ENCODE results near the gene FTO. TPM values are rescaled to one million over a fixed set of nuclear protein-coding genes. Genes with fewer than 3 reads are reported as not detected.

The FTO gene
- total RNA-seq, 1 experiment from 2014 or later = 57.4 TPM

DNA sequence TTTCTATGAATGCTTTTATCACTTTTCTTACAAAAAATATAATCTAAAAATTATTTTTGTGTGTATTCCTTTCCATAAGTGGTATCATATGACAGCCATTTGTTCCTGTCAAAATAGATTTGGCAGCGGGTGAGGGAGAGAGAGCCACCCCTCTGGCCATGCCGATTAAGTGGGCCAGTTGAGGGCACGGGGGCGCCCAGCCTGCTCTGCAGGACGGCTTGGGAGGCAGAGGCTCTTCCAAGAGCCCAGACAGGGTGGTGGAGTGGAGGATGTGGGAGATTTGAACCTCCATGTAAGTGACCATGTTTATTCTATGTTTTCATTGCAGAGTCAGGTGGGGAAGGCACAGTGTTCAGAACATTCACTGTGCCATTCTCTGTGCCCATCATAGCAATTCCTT is 493.8 kb downstream of the FTO start (continued):
- TF ChIP-seq, protein P1, sequence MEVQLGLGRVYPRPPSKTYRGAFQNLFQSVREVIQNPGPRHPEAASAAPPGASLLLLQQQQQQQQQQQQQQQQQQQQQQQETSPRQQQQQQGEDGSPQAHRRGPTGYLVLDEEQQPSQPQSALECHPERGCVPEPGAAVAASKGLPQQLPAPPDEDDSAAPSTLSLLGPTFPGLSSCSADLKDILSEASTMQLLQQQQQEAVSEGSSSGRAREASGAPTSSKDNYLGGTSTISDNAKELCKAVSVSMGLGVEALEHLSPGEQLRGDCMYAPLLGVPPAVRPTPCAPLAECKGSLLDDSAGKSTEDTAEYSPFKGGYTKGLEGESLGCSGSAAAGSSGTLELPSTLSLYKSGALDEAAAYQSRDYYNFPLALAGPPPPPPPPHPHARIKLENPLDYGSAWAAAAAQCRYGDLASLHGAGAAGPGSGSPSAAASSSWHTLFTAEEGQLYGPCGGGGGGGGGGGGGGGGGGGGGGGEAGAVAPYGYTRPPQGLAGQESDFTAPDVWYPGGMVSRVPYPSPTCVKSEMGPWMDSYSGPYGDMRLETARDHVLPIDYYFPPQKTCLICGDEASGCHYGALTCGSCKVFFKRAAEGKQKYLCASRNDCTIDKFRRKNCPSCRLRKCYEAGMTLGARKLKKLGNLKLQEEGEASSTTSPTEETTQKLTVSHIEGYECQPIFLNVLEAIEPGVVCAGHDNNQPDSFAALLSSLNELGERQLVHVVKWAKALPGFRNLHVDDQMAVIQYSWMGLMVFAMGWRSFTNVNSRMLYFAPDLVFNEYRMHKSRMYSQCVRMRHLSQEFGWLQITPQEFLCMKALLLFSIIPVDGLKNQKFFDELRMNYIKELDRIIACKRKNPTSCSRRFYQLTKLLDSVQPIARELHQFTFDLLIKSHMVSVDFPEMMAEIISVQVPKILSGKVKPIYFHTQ (CRISPR knock-in tag; IDR thresholded peaks at IDR 0.05) = no peak
- TF ChIP-seq KAT7 (CRISPR knock-in tag; IDR thresholded peaks at IDR 0.05; ENCODE audit: borderline replicate concordance) (no peak), IRF2 (CRISPR knock-in tag; IDR thresholded peaks at IDR 0.05; ENCODE audit: borderline replicate concordance, low read depth) (no peak), GABPB1 (CRISPR knock-in tag; IDR thresholded peaks at IDR 0.05) (no peak)
- TF ChIP-seq, protein P2, sequence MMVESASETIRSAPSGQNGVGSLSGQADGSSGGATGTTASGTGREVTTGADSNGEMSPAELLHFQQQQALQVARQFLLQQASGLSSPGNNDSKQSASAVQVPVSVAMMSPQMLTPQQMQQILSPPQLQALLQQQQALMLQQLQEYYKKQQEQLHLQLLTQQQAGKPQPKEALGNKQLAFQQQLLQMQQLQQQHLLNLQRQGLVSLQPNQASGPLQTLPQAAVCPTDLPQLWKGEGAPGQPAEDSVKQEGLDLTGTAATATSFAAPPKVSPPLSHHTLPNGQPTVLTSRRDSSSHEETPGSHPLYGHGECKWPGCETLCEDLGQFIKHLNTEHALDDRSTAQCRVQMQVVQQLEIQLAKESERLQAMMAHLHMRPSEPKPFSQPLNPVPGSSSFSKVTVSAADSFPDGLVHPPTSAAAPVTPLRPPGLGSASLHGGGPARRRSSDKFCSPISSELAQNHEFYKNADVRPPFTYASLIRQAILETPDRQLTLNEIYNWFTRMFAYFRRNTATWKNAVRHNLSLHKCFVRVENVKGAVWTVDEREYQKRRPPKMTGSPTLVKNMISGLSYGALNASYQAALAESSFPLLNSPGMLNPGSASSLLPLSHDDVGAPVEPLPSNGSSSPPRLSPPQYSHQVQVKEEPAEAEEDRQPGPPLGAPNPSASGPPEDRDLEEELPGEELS (CRISPR knock-in tag; IDR thresholded peaks at IDR 0.05) = no peak

DNA sequence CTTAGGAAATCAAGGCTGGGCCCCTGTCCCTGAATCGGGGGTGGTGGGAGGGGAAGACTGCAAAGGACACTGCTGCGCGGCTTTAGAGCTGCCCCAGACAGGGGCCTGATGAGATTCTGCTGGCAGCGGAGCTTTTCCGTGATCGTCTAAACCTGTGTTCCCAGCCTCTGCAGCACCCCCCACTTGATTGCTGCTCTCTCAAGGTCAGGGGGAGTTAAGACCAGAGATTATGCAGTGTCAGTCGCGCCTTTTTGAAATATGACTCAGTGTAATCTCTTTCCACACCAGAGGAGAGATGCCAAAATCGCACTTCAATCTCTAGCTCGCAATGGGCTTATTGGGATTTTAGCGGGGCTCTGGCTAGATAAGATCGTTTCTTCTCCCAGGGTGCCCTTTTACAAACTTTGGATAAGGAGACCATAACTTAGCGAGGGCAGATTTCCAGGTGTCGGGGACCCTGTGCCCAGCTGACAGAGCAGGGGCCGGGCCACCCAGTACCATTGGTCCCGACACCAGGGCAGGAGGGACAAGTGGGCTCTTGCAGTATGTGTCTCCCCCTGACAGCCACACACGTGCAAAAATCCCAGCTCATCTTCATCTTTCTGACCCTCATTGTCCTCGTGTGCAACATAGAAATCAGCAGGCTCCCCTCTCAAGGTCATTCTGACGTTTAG is 495.7 kb downstream of the FTO start:
- H3K27me3 Mint-ChIP-seq (ENCODE audit: low read depth) = no peaks in the 10 kb centered on the region; the same call in 1 of the 2 replicates
- H3K9me3 Mint-ChIP-seq = peaks cover 11% of the 10 kb centered on the region; the same call in 1 of the 2 replicates
- CTCF ChIA-PET = no interaction called here

DNA sequence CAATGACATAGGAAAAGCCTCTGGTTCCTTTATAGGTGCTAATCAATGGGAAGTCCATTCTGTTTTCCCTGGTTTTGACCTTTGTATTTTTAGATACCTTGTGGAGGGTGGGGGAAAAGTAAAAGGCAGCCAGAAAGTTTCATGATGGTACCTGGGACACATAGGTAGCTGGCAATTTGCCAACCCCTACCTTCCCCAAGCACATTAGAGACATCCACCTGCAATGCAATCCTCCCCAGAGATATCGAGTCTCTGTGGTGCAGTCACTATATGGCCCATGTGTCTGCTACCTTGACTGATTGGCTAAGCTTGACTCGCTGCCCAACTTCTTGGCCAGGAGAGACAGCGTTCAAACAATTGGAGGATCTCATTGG is 496.2 kb downstream of the FTO start:
- POLR2A ChIA-PET = no interaction called here
- DNase-seq (ENCODE audit: low spot score) (no peak), ATAC-seq (no peak)
- no peaks in the 10 kb centered on the region; the same call in 1 of the 2 replicates for H3K27me3 Mint-ChIP-seq (ENCODE audit: low read depth)
- no peaks in the 10 kb centered on the region for H3K36me3 Mint-ChIP-seq
- H3K27ac Mint-ChIP-seq = no peak overlapping the region
- no peak overlapping the region for H3K4me3 Mint-ChIP-seq
- CTCF ChIA-PET = no interaction called here
- H3K4me1 Mint-ChIP-seq = no peaks in the 10 kb centered on the region
- peaks cover 11% of the 10 kb centered on the region; the same call in 1 of the 2 replicates for H3K9me3 Mint-ChIP-seq
- TF ChIP-seq CREM (CRISPR knock-in tag; IDR thresholded peaks at IDR 0.05) (no peak), ZNF138 (CRISPR knock-in tag; conservative IDR thresholded peaks at IDR 0.05) (no peak), FOXP1 (CRISPR knock-in tag; IDR thresholded peaks at IDR 0.05; ENCODE audit: borderline replicate concordance) (no peak), GRHL2 (CRISPR knock-in tag; IDR thresholded peaks at IDR 0.05; ENCODE audit: insufficient replicate concordance, severe bottlenecking) (no peak)
- TF ChIP-seq, protein P3, sequence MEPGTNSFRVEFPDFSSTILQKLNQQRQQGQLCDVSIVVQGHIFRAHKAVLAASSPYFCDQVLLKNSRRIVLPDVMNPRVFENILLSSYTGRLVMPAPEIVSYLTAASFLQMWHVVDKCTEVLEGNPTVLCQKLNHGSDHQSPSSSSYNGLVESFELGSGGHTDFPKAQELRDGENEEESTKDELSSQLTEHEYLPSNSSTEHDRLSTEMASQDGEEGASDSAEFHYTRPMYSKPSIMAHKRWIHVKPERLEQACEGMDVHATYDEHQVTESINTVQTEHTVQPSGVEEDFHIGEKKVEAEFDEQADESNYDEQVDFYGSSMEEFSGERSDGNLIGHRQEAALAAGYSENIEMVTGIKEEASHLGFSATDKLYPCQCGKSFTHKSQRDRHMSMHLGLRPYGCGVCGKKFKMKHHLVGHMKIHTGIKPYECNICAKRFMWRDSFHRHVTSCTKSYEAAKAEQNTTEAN (CRISPR knock-in tag; IDR thresholded peaks at IDR 0.05) = no peak
- TF ChIP-seq, protein P4, sequence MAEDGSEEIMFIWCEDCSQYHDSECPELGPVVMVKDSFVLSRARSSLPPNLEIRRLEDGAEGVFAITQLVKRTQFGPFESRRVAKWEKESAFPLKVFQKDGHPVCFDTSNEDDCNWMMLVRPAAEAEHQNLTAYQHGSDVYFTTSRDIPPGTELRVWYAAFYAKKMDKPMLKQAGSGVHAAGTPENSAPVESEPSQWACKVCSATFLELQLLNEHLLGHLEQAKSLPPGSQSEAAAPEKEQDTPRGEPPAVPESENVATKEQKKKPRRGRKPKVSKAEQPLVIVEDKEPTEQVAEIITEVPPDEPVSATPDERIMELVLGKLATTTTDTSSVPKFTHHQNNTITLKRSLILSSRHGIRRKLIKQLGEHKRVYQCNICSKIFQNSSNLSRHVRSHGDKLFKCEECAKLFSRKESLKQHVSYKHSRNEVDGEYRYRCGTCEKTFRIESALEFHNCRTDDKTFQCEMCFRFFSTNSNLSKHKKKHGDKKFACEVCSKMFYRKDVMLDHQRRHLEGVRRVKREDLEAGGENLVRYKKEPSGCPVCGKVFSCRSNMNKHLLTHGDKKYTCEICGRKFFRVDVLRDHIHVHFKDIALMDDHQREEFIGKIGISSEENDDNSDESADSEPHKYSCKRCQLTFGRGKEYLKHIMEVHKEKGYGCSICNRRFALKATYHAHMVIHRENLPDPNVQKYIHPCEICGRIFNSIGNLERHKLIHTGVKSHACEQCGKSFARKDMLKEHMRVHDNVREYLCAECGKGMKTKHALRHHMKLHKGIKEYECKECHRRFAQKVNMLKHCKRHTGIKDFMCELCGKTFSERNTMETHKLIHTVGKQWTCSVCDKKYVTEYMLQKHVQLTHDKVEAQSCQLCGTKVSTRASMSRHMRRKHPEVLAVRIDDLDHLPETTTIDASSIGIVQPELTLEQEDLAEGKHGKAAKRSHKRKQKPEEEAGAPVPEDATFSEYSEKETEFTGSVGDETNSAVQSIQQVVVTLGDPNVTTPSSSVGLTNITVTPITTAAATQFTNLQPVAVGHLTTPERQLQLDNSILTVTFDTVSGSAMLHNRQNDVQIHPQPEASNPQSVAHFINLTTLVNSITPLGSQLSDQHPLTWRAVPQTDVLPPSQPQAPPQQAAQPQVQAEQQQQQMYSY (CRISPR knock-in tag; IDR thresholded peaks at IDR 0.05) = no peak
- TF ChIP-seq, protein P2 (CRISPR knock-in tag; IDR thresholded peaks at IDR 0.05) = no peak

More for the DNA sequence above, 495.7 kb downstream of the FTO start:
- no peaks in the 10 kb centered on the region for H3K36me3 Mint-ChIP-seq
- no peak overlapping the region for H3K27ac Mint-ChIP-seq
- DNase-seq (ENCODE audit: low spot score) (no peak), ATAC-seq (no peak)
- peaks cover 3% of the 10 kb centered on the region for H3K4me1 Mint-ChIP-seq
- no peak overlapping the region for H3K4me3 Mint-ChIP-seq
- TF ChIP-seq, protein P5, sequence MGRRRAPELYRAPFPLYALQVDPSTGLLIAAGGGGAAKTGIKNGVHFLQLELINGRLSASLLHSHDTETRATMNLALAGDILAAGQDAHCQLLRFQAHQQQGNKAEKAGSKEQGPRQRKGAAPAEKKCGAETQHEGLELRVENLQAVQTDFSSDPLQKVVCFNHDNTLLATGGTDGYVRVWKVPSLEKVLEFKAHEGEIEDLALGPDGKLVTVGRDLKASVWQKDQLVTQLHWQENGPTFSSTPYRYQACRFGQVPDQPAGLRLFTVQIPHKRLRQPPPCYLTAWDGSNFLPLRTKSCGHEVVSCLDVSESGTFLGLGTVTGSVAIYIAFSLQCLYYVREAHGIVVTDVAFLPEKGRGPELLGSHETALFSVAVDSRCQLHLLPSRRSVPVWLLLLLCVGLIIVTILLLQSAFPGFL (CRISPR knock-in tag; IDR thresholded peaks at IDR 0.05; ENCODE audit: borderline replicate concordance) = no peak
- TF ChIP-seq, protein P6, sequence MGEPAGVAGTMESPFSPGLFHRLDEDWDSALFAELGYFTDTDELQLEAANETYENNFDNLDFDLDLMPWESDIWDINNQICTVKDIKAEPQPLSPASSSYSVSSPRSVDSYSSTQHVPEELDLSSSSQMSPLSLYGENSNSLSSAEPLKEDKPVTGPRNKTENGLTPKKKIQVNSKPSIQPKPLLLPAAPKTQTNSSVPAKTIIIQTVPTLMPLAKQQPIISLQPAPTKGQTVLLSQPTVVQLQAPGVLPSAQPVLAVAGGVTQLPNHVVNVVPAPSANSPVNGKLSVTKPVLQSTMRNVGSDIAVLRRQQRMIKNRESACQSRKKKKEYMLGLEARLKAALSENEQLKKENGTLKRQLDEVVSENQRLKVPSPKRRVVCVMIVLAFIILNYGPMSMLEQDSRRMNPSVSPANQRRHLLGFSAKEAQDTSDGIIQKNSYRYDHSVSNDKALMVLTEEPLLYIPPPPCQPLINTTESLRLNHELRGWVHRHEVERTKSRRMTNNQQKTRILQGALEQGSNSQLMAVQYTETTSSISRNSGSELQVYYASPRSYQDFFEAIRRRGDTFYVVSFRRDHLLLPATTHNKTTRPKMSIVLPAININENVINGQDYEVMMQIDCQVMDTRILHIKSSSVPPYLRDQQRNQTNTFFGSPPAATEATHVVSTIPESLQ (CRISPR knock-in tag; IDR thresholded peaks at IDR 0.05) = no peak
- POLR2A ChIA-PET = no interaction called here
